Measurements from ENCODE around the gene SNX27. TPM values are rescaled to one million over a fixed set of nuclear protein-coding genes. Genes with fewer than 3 reads are reported as not detected.

Gene SNX27
- total and polyA plus RNA-seq, 5 donors, result 13.7 to 36.5 (median 34.9) TPM

Other genes with a start within 250 kb of the SNX27 start
- gene SELENBP1, start 239.3 kb upstream of the SNX27 start, total RNA-seq, result 10 to 100 TPM; 31.1 to 65.9 (median 58.5) TPM
- gene SELENBP1, start 239.3 kb upstream of the SNX27 start, polyA plus RNA-seq, result 48.5 TPM
- gene PSMB4, start 212.5 kb upstream of the SNX27 start, total RNA-seq, result 100 to 1,000 TPM; 171 to 204 (median 188) TPM
- 344 TPM for gene PSMB4, start 212.5 kb upstream of the SNX27 start, polyA plus RNA-seq
- gene POGZ, start 152.6 kb upstream of the SNX27 start, total RNA-seq, result 10 to 100 TPM; 50.4 to 60.4 (median 52.2) TPM
- 21.8 TPM for gene POGZ, start 152.6 kb upstream of the SNX27 start, polyA plus RNA-seq
- gene CGN, start 100.7 kb upstream of the SNX27 start, total RNA-seq, result under 1 TPM; 0.32 to 0.77 (median 0.62) TPM
- 0.18 TPM for gene CGN, start 100.7 kb upstream of the SNX27 start, polyA plus RNA-seq
- gene TUFT1, start 71.7 kb upstream of the SNX27 start, total RNA-seq, result 1 to 10 TPM; 3.5 to 5.4 (median 4.5) TPM
- 3.5 TPM for gene TUFT1, start 71.7 kb upstream of the SNX27 start, polyA plus RNA-seq
- under 1 TPM in 1 of 4 donors, not detected in 3; 0.19 TPM for gene CELF3, start 104.8 kb downstream of the SNX27 start, total RNA-seq
- gene CELF3, start 104.8 kb downstream of the SNX27 start, polyA plus RNA-seq, result 0.18 TPM
- gene RIIAD1, start 109.5 kb downstream of the SNX27 start, total RNA-seq, result 10 to 100 TPM in 1 of 4 donors, 1 to 10 TPM in 3; 6.0 to 19.3 (median 7.7) TPM
- 11.8 TPM for gene RIIAD1, start 109.5 kb downstream of the SNX27 start, polyA plus RNA-seq
- 10 to 100 TPM; 36.7 to 51.8 (median 41.0) TPM for gene MRPL9, start 151.4 kb downstream of the SNX27 start, total RNA-seq
- gene MRPL9, start 151.4 kb downstream of the SNX27 start, polyA plus RNA-seq, result 40.0 TPM
- gene TDRKH, start 178.4 kb downstream of the SNX27 start, total RNA-seq, result 1 to 10 TPM; 4.2 to 7.5 (median 6.0) TPM
- gene TDRKH, start 178.4 kb downstream of the SNX27 start, polyA plus RNA-seq, result 3.4 TPM
- under 1 TPM in 3 of 4 donors, not detected in 1; 0.28 to 0.37 (median 0.32) TPM for gene LINGO4, start 193.4 kb downstream of the SNX27 start, total RNA-seq
- gene LINGO4, start 193.4 kb downstream of the SNX27 start, polyA plus RNA-seq, result 0.09 TPM
- 1 to 10 TPM; 1.3 to 8.2 (median 5.0) TPM for gene RORC, start 219.8 kb downstream of the SNX27 start, total RNA-seq
- 3.0 TPM for gene RORC, start 219.8 kb downstream of the SNX27 start, polyA plus RNA-seq
- under 1 TPM in 3 of 4 donors, not detected in 1; 0.11 to 0.21 (median 0.17) TPM for gene C2CD4D, start 227.8 kb downstream of the SNX27 start, total RNA-seq
- 0.05 TPM for gene C2CD4D, start 227.8 kb downstream of the SNX27 start, polyA plus RNA-seq
- gene THEM5, start 241.7 kb downstream of the SNX27 start, total RNA-seq, result under 1 TPM in 3 of 4 donors, not detected in 1; 0.24 to 0.53 (median 0.42) TPM
- gene THEM5, start 241.7 kb downstream of the SNX27 start, polyA plus RNA-seq, result 0.11 TPM